GM19240 (cell line): ENCODE measurements around the gene ATF6.

ENCODE experiments used
- DNase-seq: peaks from one replicate; pipeline ENCODE4 v3.0.0; 2011; ENCODE audit warnings: low spot score; ENCODE audit not compliant: insufficient read length

Gene ATF6

GRCh38 chr1:161933592-161934588 is 167.8 kb downstream of the ATF6 start:
- DNase-seq = no peak

GRCh38 chr1:161935264-161935663 is 169.1 kb downstream of the ATF6 start:
- no peak for DNase-seq

DNA sequence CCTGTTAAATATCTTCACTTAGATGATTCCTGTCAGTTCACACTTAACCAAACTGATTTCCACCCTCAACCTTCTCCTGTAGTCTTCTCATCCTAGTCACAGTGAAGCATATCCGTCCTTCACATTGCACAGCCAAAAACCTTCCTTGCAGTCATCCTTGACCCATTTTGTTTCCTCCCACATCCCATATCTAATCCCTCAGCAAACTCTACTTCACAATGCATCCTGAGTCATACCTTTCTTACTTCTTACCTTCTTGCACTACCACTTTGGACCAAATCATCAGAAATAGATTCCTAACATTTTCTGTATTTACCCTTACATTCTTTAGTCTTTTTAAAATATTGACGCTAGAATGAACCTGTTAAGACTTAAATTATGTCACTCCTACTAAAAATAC is 170.7 kb downstream of the ATF6 start:
- no peak for DNase-seq

- no peak for DNase-seq
Measured at GRCh38 chr1:161940866-161941591, 174.9 kb downstream of the ATF6 start.

DNA sequence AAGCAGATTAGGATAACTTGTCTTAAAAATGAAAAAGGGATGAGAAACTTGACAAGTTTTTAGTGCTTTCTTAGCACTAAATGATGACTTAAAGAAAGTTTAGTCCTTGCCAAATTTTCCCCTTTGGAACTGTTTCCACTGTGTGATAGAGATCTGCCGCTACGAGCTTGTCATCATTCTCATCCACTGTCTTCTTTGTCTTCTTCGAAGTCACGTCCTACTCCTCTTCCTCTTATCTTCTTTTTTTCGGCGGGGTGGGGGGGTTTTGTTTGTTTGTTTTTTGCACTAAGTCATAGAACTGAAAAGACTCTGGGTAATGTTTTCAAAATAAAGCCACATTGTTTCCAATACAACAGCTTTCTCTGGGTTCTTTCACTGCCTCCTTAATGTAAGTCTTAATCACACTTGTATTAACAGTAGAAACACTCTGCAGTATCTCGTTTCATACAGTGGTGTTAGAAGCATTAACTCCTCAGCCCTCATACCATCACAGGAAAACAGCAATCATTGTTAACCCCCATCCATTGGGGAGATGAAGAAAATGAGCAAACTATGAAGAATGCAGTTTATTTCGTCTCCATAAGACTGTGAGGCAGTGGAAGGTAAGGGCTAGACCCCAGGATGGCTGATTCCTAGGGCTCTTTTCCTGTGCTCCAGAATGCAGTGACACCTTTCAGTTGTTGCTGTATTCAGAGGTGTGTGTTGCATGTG is 175.8 kb downstream of the ATF6 start:
- DNase-seq = no peak

DNA sequence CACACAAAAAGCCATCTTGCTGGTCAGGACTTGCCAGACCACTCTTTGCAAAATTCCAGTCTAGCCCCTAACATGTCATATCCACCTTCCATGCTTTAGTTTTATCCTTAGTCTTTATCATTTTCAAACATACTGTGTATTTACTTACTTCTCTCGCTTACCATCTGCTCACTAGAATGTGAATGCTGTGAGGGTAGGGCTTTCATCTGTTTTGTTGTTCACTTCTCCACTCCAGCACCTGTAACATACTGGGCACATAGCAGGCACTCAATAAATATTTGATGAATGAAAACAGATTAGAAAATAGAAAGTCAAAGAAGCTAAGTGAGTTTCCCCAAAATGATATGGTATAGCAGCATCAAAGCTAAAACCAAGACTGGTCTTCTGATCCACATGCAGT is 177.6 kb downstream of the ATF6 start:
- DNase-seq = no peak

GRCh38 chr1:161944381-161944780 is 178.3 kb downstream of the ATF6 start:
- DNase-seq = no peak

GRCh38 chr1:161945306-161946060 is 179.4 kb downstream of the ATF6 start:
- no peak for DNase-seq

DNA sequence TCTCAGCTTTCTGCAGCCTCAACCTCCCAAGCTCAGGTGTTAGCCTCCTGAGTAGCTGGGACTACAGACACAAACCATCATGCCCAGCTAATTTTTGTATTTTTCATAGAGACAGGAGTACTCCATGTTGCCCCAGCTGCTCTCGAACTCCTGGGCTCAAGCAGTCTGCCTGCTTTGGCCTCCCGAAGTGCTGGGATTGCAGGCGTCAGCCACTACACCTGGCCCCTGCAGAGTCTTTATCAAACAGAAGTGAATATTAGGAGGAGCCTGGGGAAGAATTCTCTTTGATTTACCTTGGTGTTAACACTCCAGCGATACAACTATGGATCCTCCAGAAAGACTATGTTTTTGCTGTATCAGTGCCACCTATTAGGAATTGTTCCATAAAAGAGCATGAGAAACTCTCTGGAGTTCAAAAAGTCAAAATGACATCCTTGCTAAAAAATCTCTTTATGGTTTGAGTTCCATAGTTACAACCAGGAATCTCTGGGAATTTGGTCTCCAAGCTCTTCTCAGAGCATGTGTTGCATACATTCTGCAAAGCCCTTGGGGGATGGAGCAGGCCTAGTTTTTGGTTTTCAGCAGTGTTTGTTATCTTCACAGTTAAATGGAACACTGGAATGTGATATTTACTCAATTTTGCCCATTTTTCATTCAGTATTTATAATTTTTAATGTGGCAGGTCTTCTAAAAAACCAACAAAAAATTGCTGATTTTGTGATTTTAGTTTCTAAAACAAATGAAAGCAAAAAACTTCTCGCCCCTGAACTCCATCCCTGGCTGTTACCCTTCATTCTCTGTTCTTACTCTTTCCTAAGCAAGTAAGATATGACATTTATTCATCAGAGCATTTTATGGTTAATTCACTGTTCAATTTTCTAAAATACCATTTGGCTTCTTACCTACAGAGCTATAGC is 180.2 kb downstream of the ATF6 start:
- no peak for DNase-seq

GRCh38 chr1:161948435-161948834 is 182.3 kb downstream of the ATF6 start:
- DNase-seq = no peak

DNA sequence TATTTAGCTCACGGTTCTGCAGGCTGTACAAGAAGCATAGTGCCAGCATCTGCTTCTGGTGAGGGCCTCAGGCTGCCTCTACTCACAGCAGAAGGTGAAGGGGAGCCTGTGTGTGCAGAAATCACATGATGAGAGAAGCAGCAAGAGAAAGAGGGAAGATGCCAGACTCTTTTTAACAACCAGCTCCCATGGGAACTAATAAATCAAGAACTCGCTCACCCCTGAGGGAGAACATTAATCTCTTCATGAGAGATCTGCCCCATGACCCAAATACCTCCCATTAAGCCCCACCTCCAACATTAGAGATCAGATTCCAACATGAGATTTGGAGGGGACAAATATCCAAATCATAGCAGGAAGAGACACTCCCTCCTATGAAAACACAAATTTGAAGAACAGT is 183.4 kb downstream of the ATF6 start:
- no peak for DNase-seq

DNA sequence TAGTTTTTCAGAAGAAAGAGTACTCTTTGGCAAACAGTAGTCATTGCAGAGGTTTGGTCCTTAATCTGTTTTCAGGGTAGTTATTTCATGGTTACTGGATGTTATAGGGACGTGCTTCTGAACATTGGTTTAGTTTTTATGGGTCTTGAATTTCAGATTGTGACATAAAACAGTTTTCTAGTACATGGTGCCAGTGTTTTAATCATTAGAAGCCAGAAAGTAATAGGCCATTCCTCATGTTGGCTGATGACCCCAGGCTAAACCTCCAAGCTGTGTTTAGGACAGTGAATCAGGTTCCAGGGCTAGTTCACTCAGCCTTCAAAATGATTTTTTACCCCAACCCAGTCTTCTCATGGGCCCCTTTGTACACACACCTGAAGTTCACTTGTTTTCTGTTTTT is 184.3 kb downstream of the ATF6 start:
- no peak for DNase-seq

GRCh38 chr1:161951646-161952045 is 185.5 kb downstream of the ATF6 start:
- DNase-seq = no peak

DNA sequence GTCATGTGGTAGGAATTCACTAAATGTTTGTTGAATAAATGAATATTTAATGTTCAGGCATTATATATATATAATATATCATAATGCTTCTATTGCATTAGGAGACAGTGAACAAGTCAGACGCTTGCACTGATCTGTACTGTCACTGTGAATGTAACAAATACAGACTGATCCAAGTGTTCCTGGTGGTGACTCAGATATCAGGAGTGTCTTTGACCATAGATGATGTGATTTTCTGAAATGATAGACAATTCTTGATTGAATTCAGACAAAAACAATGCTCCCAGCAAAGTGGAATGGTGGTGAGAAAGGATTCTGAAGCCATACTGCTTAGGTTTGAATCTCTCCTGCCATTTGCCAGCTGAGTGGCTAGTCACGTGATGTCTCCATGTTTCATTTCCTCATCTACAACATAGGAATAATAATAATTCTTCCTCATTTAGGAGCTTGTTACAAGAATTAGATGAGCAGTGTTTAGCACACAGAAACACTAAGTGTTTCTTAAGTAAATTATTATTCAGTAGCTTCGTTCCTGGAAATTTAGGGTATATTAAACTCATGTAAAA is 186.6 kb downstream of the ATF6 start:
- no peak for DNase-seq

GRCh38 chr1:161953256-161953920 is 187.3 kb downstream of the ATF6 start:
- DNase-seq = no peak

- DNase-seq = no peak
Measured at GRCh38 chr1:161954050-161954449, 187.9 kb downstream of the ATF6 start.

DNA sequence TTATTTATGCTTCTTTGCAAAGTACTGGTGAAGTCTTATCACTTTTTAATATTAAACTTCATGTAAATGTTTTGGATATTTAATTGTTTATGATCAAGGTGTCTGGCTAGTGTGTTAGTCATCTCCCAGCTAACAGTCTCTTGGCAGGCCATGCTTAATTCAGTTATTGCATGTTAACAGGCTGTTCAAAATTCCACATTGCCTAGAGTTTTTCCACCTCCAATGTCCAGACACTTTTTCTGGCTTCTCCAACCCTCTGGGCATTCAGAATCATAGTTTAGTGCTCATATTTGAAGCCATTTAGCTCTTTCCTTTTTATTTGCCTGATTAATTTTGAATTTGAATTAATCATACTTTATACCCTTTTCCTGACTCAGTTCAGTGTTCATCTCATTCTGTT is 188.3 kb downstream of the ATF6 start:
- DNase-seq = no peak

GRCh38 chr1:161955606-161956005 is 189.5 kb downstream of the ATF6 start:
- DNase-seq = no peak

- no peak for DNase-seq
Measured at GRCh38 chr1:161956097-161956496, 190.0 kb downstream of the ATF6 start.
